C4-2B (cell line): ENCODE data around the gene CYTH3.

Experiments
- CTCF ChIP-seq: fragments of 450-650 bp; conservative IDR thresholded peaks from 2 replicates; pipeline ENCODE4 v1.5.1; 2017; ENCODE audit warnings: mild to moderate bottlenecking
- ZFX ChIP-seq: fragments of 450-650 bp; IDR thresholded peaks from 2 replicates; pipeline ENCODE4 v1.6.1; 2017

GRCh38 chr7:6273380-6273837, 985 bp upstream of the CYTH3 start:
- no peak for TF ChIP-seq CTCF
- no peak for TF ChIP-seq ZFX
